Activated CD4-positive, alpha-beta T cell treated with anti-CD3 and anti-CD28 coated beads, Interleukin-2, Interleukin-6, amounts not matched to agents 100 ng/mL and 50 ng/mL, durations not matched to agents 16 hours and 8 hours (primary cell): Measurements from ENCODE around the gene NHSL1.

ENCODE experiments used
- DNase-seq: peaks from one replicate; pipeline ENCODE4 v3.0.0-alpha.2; 2020

NHSL1 gene

DNA sequence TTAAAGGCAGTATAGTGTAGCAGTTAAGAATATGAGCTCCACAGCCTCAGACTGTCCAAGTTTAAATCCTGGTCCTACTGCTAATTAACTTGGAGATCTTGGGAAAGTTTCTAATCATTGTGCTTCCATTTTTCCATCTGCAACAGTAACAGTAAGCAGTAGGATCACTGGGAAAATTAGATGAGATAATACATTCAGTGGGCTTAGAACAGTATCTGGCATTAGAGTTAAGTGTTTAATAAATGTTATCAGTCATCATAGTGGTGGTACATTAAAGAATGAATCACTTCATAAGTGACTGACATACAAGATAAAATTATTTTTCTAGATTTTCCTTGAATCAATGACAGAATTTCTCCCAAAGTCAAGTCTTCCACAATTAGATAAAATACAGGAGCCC lies 5.0 kb downstream of the NHSL1 start:
- no peak for DNase-seq

DNA sequence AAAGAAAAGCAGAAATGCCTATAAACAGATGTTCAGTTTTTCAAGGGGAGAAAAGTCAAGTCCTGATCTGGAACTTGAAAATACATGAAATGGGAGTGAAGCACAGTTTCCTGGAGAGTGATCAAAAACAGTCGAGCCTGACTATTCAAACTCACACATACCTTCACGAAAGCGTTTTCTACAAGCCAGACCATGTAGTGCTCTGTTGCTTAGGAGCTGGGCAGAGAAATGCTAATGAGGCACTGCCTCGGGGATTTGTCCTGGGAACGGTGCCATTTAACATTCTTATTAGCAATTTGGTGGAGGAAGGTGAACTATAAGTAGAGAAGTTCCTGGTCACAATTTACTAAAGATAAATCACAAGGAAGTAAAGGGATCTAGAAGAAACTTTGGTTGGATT lies 5.9 kb downstream of the NHSL1 start:
- no peak for DNase-seq

DNA sequence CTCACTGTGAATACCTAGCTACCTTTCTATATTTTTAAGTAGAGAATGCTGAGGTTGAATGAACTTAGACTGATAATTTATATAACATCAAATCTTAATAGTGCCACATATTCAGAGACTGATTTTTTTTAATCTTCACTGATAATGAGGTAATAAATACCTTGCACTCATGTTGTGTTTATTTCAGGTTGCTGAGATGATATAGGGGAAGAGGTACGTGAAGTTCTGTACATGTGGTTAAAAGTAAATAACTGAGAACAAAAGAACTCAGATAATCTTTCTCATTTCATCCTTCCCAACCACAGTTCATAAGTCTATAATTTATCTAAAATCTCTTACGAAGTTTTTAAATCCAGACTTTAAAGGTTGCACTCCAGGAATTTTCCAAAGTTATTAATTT lies 6.4 kb downstream of the NHSL1 start:
- no peak for DNase-seq

DNA sequence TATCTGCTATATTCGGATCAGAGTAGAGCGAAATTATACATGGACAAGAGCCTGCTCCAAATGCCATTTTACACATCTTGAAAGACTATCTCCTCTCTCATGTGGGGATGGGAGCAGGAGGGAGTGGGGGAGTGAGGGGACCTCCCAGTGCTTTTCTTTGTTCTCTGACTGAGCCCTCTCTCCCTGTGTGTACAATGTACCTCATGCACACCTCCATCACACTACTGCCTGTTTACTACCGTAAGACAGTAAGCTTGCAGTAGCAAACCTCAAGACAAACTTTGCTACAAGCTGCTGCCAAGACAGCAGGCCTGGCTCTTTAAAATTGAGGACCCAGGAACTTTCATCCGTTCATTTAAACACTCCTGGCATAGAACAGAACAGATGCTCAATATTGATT lies 7.2 kb downstream of the NHSL1 start:
- DNase-seq = no peak

DNA sequence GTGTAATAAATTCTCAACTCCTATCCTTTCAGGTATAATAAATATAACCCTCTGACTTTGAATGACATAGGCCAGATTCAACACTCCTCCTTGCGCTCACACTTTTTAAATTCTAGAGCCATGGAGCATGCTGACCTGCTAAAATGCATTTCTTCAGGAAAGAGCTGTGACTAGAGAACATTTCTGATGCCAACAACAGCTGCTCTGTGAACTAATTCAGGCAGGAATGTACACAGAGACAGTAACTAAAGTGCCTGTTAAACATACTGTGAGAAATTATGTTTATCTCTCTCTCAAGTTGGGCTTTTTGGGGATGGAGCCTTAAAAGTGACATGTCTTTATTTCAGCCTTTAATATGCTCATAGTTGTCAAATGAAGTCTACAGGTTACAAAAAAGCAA lies 8.3 kb downstream of the NHSL1 start:
- DNase-seq = no peak

DNA sequence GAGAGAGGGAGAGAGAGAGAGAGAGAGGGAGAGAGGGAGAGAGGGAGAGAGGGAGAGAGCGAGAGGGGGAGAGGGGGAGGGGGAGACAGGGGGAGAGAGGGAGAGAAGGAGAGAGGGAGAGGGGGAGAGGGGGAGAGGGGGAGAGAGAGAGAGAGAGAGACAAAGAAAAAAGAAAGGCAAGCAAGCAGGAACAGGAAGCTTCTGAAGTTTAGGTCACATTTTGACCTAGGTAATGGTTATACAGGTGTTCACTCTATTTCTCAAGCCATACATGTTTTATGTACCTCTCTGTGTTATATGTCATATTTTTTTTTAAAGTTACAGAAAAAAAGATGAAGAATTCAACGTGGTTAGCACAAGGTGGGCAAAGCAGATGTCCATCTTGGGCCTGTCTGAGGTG lies 9.4 kb downstream of the NHSL1 start:
- DNase-seq = no peak

DNA sequence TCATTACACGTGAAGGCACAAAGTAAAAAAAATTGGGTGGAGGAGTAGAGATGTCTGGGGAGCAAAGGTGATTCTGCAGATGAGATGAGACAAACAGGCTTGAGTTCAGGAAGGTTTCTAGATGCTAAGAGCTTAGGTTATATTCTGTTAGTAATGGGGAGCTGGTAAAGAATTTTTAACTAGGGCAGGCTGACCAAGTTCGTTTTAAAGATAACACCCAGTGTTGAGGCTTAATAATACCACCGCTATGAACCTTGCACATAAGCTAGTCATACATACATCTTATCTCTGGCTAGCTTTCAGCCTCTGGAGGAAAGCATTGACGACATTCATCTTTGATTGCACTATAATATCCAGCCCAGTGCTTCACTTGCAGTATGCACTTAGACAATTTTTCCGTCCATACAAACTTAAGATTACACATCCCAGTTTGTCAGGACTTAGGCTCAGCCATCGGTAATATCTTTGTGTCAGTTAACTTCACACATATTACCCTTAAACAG lies 12.1 kb downstream of the NHSL1 start:
- no peak for DNase-seq

DNA sequence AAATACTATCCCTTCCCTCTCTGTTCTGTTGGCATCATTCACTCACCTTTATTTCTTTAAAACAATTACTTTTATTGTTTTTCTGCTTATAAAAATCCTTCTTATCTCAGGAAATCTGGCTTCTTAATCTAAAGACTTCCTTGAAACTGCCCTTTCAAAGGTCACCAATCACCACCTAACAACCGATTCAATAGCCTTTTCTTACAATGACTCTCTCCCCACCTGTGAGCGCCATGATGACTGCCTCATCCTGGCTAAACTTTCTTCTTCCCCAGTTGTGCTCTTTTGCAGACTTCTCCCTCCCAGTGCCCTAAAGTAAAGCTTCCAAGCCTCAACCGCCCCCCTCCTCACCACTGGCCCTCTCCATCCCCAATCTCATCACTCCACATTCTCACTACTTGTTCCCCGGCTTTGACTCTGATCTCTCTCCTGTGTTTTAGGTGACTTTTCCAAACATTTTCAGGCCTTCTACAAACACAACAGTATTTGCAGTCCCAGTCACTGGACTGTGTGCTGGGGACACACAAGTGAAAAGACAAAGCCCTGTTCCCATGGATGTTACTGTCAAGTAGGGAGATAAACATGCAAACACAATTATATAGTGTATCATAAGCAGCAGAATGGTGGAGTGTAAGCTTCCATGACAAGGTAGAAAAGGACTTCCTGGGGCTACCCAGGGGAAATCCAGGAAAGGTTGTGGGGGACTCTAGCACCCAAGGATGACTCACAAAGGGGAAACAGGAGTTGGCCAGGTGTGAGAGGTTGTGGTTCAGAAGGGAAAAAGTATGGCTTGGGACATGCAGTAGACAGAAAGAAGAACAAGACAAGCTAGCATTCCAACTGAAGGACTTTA lies 12.8 kb downstream of the NHSL1 start:
- no peak for DNase-seq

DNA sequence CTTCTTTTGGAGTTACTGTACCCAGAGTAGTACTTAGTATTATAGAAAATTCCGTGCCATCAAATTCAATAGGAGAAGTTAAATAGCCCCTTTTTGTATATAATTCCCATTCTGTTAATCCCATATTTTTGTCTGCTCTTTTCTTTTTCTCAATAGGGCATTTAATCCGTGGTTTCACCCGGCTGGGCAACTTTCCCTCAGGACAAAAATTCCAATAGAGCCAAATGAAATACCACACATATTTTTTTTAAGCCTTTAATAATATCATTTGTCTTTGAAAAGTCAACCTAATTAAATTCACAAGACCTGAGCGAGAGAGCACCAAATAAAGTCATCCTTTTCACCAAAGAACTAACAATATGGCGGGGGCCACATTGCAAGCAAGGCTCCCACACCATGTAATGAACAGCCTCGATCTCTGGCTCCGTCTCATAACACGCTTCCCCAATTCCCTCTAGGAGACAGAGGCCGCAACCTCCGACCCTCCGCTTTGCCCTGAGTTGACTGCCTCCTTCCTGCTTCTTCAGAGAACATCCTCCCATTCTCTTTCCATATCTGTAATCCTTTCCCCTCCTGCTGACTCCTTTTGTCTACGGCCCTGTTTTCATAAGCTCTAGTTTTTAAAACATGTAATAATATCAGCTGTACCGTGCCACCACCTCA lies 13.6 kb downstream of the NHSL1 start:
- DNase-seq = no peak

DNA sequence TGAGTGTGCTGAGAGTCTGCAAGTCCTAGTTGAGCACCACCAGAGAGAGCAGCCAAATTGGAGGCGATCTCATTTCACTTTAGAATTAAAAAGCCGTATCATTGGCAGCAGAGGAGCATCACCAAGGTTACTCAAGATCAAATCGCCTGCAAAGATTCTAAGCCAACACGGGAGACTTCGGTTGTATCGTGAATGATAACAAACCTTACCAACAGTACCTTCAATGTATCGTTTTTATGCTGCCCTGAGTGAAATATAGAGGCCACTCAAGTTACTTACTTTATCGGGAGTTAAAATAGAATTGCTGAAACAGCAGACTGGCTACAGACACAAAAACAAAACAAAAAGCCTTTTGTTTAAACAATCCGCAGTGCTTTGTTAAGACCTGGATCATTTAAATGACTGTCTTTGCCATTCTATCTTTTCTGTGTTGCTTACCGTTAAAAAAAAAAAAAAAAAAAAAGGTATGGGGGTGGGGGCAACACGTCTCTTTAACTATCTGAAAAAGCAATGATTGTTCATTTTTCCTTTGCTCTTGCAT lies 14.2 kb downstream of the NHSL1 start:
- DNase-seq = no peak

DNA sequence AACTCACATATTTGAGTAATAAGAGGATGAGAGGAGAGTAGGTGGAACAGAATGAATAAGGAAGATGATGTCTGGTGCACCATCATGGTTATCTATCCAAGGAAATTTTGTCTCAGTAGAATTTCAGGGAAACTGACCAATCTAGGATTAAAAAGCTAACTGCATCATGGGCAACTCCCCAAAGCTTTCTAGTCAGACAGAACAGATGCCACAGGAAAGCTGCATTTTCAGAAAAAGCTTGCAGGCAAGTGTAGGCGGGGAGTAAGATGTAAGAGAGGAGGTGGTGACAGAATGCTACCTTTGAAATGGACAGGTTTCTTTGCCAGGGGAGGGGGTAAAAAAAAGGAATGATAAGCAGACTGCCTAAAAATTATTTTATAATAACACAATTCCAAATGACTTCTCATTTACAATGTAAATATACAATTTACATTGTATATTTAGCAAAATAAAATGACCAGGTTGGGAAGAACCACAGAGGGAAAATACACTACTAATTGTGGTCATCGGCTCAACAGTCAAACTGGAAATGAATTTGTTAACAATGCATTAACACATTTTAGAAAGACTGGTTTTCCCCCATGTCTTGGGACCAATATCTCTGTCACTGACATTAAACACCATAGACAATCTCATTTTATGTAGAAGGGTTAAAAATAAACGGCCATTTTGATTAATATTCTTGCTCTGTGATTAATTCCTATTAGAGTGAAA lies 15.1 kb downstream of the NHSL1 start:
- no peak for DNase-seq

DNA sequence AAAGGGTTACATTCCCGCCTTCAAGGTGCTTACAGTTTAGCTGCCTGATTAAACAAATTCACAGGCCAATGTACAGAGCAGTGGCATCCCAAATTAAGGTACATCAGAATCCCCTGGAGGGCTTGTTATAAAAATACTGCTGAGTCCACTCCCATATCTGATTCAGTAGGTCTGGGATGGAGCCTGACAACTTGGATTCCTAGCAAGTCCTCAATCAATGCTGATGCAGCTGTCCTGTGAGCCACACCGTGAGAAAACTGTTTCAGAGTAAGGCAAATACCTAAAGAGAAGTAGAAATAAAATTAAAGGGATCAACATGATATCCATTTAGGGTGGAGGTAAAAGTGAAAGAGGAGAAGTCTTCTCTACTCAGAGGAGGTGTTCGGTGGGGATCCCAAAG lies 16.5 kb downstream of the NHSL1 start:
- no peak for DNase-seq

DNA sequence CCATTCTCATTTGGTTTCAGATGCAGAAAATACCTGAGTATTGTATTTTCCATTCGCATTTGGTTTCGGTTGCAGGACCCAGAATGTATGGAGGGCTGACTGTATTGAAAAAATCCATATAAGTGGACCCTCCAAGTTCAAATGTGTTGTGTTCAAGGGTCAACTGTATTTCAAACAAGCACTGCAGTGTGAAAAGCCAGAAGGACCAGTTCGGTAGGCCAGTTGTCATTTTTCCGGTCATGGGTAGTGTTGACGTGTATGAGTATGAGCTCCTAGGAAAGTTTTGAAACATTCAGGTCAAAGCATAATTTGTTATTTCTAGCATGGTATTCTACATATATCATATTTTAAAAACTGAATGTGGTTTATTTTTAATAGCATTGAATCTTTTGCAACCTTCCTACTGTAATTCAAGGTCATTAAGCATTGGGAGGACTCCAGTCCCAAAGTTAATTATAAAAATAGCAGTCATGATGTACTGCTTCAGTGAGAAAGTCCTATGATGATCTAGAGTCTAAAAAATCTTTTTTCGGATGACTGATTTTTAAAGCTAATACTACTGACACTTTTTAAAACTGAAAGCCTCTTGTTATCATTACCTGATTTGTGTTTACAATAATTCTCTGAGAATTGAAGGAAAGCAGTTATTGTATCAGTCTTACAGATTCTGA lies 18.9 kb downstream of the NHSL1 start:
- no peak for DNase-seq

DNA sequence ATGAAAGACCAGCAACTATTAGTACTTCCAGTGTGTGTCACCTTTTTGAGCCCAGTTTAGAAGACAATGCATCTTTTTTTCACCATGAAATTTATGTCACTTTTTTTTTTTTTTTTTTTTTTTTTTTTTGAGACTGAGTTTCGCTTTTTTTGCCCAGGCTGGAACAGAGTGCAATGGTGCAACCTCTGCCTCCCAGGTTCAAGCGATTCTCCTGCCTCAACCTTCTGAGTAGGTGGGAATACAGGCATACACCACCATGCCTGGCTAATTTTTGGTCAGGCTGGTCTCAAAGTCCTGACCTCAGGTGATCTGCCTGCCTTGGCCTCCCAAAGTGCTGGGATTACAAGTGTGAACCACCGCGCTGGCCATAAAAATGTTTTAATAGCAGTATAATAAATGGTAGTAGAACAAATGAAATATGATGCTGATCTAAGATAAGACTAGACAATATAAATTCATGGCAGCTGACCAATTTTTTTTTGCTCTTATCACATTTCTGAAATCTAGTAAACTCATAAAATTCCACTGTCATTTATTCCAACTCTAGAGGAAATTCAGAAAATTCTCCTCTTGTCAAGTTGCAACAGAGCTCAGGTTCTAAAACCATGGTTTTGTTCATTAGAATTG lies 21.3 kb downstream of the NHSL1 start:
- DNase-seq = no peak

DNA sequence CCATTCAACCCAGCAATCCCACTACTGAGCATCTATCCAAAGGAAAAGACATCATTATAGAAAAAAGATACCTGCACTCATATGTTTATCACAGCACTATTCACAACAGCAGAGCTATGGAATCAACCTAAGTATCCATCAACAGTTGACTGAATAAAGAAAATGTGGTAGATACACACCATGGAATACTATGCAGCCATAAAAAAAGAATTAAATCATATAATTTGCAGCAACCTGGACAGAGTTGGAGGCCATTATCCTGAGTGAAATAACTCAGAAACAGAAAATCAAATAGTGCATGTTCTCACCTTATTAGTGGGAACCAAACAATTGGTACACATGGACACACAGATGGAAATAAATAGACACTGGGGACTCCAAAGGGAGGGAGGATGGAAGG lies 23.2 kb downstream of the NHSL1 start:
- DNase-seq = no peak

DNA sequence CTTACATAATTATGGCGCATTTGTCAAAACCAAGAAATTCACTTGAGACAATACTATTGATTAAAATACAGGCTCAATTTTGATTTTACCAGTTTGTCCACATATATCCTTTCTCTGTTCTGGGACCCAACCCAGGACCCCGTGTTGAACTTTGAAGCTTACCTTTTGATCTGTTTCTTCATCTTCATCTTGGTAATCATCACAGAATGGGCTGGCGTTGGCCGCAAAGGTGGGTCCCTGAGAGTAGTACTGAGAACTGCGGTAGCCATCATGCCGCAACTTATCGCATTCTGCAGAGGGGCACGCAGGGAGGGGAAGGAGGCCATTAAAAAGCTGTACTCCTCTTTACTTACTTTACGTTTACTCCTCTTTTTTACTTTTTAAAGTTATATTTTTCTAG lies 26.1 kb downstream of the NHSL1 start:
- DNase-seq = no peak

DNA sequence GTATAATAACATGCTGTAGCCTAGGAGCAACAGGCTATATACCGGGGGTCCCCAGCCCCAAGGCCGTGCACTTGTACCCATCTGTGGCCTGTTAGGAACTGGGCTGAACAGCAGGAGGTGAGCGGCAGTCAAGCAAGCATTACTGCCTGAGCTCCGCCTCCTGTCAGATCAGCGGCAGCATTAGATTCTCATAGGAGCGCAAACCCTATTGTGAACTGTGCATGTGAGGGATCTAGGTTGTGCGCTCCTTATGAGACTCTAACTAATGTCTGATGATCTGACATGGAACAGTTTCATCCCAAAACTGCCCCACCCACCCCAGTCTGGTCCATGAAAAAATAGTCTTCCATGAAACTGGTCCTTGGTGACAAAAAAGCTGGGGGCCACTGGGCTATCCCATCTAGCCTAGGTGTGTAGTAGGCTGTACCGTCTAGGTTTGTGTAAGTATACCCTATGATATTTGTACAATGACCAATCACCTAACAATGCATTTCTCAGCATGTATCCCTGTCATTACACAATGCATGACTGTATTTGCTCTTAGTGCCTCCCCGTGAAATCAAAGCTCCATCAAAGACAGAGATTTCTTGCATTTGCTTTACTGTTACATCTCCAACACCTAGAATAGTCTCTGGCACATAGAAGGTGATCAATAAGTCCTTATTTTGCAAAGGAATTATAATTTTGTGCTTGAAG lies 30.8 kb downstream of the NHSL1 start:
- no peak for DNase-seq

DNA sequence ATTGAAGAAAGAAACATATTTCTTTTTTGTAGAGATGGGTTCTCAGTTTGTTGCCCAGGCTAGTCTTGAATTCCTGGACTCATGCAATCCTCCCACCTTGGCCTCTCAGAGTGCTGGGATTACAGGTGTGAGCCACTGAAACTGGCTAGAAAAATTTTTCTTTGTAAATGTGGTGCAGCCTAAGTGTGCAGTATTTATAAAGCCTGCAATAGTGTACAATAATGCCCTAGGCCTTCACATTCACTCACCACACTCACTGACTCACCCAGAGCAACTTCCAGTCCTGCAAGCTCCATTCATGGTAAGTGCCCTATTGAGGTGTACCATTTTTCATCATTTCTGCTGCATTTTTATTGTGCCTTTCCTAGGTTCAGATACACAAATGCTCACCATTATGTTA lies 31.4 kb downstream of the NHSL1 start:
- DNase-seq = no peak

DNA sequence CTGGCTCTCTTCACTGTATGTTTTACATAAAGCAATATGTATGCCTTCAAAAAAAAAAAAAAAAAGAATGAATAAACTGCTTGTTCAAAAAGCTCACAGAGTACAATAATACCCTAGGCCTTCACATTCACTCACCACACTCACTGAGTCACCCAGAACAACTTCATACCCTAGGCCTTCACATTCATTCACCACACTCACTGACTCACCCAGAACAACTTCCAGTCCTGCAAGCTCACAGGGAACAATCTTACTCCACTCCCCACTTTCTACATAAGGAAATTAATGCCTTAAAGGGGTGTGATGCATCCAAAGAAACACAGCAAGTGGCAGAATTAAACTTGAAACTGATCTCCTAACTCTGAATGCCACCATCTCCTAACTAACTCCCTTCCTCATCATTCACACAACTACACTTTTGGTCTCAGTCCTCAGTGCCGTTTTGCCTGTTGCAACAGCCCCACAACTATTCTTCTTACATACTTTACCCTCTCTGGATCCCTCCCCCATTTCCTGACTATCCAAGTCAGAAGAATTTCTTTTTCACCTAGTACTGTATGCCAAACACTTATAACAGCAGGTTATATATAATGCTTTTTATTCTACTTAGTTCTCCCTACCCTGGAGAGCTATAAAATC lies 34.2 kb downstream of the NHSL1 start:
- DNase-seq = peak; percentile 29

DNA sequence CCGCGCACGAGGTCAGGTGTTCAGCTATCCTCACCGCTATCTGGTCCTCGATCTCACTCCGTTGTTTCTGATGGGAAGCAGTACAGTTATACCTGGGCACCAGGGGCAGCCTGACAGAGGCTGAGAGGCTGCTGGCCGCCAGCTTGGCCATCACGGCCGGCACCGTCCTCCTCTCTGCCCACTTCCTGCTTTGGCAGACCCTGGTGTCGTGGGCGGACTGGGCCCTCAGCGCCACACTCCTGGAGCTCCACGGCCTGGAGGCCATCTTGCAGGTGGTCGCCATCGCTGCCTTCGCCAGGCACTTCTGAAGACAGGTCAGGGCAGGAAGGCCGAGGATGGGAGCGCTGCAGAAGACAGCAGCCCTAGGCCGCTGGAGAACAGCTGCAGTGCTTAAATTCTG lies 35.2 kb downstream of the NHSL1 start:
- no peak for DNase-seq

DNA sequence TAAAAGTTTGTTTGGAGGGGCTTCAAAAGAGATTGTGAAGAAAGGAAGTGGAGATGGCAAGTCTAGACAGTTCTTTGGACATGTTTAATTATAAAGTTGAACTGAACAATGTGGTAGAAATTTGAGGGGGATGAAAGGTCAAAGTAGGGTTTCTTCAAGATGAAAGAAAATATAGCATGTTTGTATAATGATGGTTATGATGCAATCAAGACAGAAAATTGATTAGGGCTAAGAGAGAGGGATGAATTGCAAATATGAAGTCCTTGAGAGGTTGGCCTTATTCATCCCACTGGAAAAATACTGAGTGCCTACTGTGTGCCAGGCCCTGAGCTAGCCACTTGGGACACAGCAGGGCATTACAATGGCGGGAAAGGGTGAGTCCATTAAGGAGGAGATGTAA lies 37.6 kb downstream of the NHSL1 start:
- no peak for DNase-seq
